HG03442 (cell line): Measurements from ENCODE around the gene MXD3.
"Not testable (repeated sequence)": the region's sequence is repeated elsewhere in the genome, so short reads cannot be mapped to it uniquely, and the experiment has no call there.

Experiments
- ATAC-seq: cut with Tn5 transposase; IDR thresholded peaks from one replicate; pipeline ENCODE4 v1.9.1; 2021; ENCODE audit warnings: mild to moderate bottlenecking, moderate library complexity; ENCODE audit not compliant: unreplicated experiment

Gene MXD3

DNA sequence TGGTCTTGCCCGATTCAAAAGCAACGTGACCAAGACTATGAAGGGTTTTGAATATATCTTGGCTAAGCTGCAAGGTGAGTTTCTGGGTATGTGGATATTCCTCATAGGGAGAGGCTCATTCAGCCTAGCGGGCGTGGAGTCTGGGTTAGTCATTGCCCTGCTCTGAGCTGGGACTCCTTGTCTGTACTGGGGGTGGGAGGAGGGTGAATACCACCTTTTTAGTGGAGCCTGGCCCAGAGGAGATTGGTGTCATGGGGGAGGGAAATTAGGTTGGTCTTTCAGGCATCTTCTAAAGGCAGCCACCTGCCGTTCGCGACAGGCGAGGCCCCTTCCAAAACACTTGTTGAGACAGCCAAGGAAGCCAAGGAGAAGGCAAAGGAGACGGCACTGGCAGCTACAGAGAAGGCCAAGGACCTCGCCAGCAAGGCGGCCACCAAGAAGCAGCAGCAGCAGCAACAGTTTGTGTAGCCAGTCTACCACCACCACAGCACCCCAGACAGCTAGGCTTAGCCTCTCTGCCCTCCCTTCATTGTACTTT is 5.5 kb downstream of the MXD3 start:
- ATAC-seq = not testable (repeated sequence)

DNA sequence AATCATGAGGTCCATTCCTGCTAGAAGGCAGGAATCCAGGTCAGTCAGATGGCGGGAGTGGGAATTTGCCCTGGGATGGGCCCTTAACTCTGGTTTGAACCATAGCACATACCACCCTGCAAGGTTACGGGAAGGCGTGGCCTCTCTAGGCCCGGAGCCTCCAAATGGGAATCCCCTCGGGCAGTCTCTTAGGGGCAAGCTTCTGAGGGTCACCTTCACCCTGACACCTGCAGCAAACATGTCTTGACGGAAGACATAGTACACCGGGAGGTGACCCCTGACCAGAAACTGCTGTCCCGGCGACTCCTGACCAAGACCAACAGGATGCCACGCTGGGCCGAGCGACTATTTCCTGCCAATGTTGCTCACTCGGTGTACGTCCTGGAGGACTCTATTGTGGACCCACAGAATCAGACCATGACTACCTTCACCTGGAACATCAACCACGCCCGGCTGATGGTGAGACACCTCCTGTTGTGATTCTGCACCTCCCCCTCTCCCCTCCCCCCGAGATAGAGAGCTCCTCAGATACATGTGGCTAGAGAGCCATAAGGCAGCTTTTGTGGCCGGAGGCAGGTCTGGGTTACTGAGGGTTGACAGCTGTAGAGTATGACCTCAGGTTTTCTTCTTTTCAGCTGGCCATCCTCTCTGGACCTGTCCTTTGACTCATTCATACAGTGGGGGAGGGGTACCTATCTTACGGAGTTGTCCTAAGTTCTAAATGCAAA is 7.1 kb downstream of the MXD3 start:
- no peak for ATAC-seq

DNA sequence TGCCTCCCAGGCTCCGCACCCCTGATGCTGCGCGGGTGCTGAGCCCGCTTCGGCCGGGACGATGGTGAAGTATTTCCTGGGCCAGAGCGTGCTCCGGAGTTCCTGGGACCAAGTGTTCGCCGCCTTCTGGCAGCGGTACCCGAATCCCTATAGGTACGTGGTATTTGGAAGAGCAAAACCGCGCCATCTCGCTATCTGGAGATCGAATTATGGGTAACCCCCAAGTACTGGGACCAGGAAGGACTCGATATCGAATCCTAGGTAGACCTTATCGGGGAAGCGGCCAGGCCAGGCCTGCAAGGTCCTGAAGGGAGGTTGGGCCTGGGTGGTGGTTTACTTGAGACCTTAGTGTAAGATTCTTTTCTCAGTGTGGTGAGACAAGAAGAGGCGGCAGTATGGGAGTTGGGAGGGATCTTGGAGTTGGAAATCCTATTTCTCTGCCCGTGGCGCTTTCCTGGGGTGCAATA is 7.7 kb downstream of the MXD3 start:
- no peak for ATAC-seq

DNA sequence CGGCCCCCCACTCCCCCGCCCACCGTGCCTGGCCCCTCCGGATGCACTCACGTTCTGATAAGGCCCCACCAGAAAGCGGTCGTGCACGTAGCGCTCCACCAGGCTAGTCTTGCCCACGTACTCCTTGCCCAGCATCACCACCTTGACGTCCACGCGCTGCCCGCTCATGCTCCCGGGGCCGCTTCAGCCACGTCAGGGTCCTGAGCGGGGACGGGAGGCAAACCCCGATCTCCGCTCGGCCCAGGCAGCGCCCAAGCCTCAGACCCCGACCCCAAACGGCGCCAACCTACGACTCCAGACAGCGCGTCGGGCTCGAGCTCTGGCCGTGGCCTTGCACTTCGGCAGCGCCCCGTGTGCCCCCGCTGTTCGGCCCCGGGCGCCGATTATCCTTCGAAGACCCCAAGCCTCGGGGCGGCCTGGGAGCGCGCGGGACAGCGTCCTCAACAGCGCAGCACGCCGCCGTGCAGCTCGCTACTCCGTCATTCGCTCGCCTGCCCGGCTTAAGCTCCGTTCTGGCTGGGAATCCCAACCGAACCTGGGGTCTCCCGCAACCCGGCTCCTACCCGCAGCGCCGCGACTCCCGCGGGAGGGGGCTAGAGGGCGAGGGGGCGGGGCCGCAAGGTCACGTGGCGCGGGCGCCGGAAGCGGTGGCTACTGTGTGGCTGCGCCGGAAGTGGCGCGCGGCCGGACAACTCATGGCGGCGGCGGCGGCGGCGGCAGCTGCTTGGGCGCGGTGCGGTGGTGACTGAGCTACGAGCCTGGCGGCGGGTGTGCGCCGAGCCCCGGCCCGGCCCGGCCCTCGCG is 8.4 kb downstream of the MXD3 start, which contains the start of the genes PRELID1 and RAB24:
TSS of gene PRELID1 (plus strand) at position 679 of the 804 bp plus-strand sequence. CDS start 187 bp downstream, outside the sequence.
TSS of gene RAB24 (minus strand) at position 599 of the 804 bp plus-strand sequence. CDS start at position 168, 431 bp downstream.
- peak; percentile 48 for ATAC-seq

DNA sequence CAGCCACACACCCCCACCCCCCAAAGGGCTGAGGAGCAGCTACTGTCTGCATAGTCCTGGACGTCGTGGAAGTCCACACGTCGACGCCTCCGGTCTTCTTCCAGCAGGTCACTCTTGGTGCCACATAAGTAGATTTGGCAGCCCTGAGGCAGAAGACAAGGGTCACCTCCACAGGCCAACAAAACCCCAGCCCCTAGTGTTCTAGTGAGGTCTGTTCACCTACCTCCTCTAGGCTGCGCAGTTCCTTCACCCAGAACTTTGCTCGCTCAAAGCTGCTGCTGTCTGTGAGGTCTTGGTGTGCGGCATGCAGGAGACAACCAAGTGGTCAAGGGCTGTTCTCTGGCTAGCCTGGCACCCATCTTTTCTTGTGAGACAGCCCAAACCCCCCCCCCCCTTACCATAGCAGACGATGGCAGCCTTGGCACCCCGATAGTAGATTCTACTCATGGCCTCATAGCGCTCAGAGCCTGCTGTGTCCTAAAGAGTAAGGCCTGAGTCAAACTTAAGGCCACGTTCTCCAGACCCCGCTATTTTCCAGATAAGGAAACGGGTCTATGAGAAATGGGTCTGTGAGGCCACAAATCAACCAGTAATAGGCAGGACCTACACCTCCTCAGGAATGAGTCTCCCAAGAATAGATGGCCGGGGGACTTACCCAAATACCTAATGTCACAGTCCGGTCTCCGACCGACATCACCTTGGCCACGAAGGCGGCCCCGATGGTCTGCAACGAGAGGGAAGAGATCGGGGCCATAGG is 9.2 kb downstream of the MXD3 start:
- ATAC-seq = no peak

DNA sequence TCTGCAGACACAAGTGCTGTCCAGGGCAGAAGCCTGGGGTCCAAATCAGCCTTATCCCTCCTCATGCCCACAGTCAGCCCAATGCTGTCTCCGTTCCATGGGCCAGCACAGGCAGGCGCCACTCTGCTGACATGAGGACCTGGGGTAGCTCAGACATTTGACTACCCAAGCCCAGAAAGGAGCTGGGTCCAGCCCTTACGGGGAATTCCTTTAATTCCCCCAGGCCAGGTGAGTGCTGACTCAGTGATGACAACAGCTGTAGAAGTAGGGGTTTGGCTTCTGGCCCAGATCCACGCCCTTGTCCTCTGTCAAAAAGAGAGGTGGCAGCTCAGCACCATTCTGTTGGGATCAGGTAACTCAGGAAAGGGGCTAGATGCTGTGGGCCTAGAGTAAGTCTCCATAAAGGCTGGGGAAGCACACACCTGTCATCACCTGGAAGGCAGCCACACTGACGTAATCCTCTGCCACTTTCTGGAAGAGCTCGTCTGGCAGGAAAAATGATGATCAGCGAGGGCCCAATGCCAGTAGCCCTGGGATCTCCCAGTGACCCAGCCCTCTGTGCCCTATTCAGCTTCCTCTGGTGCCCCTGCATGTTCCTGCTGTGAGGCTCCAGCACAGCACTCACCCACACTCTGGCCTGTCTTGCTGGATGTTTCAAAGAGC is 10.1 kb downstream of the MXD3 start:
- no peak for ATAC-seq

DNA sequence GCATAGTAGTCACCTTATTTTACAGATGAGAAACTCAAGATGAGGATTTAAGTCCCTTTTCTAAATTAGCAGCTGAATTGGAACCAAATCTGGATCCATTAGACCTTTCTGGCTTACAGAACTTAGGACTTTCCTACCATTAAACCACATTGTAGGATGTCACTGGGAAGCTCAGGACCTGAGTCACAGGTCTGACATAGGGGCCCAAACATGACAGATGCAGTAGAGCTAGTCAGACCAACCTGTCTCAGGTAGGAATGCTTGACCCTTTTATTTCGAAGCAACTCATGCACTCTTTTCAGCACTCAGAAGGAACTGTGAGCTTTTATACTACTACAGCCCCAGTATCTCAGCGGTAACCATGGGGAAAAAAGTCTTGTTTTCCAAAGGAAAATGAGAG is 10.7 kb downstream of the MXD3 start:
- no peak for ATAC-seq

DNA sequence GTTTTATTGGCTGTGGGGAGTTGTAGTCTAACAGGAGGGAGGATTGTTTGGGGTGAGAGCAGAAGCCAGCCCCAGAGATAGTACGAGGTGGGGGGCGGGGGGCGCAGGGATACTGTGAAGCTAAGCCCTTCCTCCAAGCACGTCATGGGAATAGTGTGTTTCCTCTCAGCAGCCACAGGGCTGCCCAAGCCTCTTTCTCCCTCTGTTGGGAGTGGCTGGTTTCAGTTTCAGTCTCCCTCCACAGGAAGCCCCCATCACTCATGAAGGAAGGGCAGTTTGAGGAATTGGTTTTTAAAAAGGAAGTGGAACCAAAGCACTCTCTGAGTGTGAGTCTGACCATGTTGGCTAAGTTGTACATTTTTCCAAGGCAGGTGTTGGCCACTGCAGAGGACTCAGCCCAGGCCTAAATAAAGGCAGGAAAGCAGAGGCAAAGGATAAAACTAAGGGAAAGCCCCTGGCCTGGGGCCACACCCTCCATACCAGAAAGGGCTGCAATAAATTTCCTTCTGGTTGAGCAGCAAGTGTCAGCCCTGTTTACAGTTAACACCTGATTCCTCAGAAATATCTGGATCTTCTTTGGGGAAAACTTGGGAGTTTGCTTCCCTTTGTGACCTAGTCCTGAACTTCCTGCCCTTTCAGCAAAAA is 11.3 kb downstream of the MXD3 start:
- peak; percentile 35 for ATAC-seq

DNA sequence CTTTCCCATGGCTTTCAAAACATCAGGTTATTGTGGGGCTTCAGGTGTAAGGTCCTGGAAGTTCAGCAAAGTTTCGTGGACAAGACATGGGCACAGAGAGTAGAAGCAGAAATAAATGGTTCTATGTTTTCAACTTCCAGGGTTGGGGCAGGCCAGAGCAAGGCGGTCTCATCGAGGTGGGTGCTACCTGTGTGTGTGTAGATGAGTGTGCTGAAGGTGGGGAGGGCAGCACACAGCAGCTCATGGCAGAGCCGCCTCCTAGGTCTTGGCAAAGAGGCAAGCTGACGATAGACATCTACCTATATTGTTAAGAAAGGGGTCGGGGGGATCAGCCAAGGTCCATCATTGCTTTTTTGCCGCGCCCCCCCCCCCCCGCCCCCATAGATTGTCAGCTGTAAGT is 12.0 kb downstream of the MXD3 start:
- no peak for ATAC-seq

DNA sequence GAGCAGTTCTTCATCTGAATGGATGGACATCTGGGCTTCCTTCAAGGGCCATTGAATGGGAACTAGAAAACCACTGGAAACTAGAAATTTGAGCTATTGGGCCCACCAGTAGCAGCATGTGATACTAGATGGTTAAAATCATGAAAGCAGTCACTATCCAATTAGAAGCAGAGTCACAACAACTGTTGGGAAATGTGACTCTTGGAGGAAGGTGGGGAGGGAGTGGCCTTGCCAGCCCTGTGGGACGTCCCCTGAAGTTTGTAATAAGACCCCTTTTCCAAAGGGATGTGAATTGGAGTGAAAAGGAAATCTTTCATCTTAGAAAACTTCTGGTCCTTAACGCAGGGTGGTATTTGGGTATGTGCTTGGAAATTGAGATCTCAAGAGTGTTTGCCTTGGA is 13.8 kb downstream of the MXD3 start:
- no peak for ATAC-seq

DNA sequence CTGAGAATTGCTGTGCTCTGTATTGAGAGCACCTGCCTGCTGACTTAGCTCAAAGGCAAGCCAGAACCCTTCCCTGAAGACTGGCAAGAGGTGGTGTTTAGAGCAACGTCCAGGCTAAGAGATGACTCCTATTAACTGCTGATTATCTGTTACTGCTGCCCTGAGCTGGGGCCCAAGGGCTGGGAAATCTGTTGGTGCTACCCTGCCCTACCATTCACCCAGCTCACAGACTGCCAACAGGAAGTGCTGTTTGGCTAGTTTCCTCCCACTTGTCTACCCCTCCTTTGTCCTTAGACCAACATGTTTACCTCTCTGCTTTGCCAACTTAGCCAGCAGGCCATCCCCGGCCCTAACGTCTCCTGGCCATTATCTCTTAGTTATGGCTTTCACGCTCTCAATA is 15.1 kb downstream of the MXD3 start:
- no peak for ATAC-seq

DNA sequence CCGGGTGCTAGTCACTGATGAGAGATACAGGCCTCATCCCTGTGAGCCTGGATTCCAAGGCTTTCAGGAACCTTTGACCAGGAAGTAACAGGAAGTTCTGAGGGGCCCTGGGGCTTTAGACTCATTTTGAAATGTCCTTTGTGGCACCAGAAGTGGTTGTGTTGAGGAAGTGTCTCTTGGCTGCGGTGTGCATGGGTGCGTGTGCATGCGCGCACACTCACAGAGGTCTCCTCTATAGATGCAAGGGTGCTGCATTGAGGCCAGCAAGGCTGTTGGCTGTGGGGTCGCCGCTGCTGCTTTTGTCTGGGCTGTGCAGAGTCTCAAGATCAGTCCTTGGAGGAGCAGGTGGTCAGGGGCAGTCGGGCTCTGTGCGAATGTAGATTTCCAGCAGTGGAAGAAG is 15.8 kb downstream of the MXD3 start:
- ATAC-seq = no peak

DNA sequence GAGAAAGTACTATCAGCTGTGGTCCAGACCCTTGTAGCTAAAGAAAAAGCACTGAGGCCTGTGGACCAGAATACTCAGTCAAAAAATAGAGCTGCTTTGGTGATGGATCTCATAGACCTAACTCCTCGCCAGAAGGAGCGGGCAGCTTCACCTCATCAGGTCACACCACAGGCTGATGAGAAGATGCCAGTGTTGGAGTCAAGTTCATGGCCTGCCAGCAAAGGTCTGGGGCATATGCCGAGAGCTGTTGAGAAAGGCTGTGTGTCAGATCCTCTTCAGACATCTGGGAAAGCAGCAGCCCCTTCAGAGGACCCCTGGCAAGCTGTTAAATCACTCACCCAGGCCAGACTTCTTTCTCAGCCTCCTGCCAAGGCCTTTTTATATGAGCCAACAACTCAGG is 17.1 kb downstream of the MXD3 start:
- ATAC-seq = no peak

DNA sequence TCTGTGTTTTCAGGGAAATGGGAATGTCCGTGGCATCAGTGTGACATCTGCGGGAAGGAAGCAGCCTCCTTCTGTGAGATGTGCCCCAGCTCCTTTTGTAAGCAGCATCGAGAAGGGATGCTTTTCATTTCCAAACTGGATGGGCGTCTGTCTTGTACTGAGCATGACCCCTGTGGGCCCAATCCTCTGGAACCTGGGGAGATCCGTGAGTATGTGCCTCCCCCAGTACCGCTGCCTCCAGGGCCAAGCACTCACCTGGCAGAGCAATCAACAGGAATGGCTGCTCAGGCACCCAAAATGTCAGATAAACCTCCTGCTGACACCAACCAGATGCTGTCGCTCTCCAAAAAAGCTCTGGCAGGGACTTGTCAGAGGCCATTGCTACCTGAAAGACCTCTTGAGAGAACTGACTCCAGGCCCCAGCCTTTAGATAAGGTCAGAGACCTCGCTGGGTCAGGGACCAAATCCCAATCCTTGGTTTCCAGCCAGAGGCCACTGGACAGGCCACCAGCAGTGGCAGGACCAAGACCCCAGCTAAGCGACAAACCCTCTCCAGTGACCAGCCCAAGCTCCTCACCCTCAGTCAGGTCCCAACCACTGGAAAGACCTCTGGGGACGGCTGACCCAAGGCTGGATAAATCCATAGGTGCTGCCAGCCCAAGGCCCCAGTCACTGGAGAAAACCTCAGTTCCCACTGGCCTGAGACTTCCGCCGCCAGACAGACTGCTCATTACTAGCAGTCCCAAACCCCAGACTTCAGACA is 17.7 kb downstream of the MXD3 start:
- ATAC-seq = no peak

DNA sequence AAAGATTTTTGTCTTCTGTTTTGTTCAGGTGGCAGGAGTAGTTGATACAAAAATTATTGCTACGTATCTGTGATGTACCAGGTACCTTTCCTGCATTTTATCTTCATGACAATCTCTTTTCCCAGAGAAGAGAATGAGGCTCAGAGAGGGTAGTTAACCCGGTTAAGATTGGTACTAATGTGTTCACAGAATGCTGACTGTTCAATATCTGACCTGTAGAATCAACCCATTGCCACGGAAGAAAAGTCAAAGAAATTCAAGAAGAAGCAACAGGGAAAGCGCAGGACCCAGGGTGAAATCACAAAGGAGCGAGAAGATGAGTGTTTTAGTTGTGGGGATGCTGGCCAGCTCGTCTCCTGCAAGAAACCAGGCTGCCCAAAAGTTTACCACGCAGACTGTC is 20.0 kb downstream of the MXD3 start:
- no peak for ATAC-seq

DNA sequence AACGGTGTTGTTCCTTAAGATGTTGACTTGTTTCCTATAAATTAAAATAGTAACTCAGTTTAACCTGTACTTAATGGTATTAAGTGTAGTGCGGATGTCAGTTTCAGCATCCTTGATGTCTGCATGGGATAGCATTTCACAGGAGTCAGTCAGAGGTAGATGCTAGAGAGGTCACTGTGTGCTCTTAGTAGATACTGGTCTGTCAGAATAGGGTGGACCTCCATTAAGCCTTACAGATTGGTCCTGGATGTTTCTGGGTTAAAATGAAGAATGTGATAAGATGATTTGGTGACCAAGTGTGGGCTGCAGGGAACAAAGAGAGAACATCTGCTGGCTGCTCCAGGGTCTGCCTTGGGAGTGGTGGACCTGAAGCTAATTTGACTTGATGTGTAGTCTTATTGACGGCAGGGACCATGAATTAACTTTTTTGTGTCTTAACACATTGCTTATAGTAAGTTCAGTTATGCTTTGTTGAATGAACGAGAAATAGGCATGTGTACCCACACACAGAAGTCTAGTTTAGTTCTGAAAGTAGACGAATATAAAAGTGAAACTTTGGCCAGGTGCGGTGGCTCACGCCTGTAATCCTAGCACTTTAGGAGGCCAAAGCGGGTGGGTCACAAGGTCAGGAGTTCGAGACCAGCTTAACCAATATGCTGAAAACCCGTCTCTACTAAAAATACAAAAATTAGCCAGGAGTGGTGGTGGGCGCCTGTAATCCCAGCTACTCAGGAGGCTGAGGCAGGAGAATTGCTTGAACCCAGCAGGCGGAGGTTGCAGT is 20.7 kb downstream of the MXD3 start:
- ATAC-seq = no peak

DNA sequence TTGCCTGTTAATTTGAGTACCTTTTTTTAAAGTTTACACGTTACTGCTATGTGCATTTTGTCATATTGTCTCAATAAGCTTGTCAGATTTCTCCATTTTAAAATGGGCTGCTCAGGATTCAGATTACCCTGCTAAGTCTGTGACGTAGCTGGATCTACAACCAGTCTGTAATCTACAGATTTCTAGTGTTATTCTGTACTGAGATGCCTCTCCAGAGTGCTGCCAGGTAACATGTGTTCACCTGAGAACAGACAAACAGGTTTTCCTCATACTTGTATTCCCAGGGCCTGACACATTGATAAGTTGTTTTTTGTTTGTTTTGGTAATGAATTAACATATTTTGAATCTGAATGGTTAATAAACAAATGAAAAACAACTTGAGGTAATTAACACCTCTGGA is 23.5 kb downstream of the MXD3 start:
- ATAC-seq = no peak

DNA sequence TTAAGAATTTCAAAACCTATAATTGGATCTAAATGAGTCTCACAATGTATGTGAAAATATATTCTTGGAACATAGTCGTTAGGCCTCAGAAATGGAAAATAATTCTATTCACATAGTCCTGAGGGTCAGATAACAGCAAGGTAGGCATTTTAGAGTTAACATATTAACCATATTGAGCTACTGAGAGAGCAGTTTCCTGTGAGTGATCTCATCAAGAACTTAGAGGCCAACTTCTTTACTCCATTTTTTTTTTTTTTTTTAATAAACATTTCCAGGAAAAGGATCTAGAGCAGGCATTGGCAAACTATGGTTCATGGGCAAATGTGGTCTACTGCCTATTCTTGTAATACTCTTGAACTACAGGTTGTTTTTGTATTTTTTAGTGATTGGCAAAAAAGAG is 34.8 kb downstream of the MXD3 start:
- no peak for ATAC-seq

DNA sequence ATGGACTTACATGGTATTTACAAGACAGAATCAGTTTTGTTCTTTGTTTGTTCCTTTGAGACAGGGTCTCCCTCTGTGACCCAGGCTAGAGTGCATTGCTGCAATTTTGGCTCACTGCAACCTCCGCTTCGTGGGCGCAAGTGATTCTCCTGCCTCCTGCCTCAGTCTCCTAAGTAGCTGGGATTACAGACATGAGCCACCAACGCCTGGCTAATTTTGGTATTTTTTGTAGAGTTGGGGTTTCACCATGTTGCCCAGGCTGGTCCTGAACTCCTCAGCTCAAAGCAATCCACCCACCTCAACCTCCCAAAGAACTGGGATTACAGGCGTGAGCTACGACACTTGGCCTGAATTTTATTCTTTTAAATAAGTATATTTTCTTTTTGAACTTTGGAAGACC is 35.8 kb downstream of the MXD3 start:
- no peak for ATAC-seq
